GM19395 (cell line): ENCODE measurements around the gene ZNF142.

Source experiments
- ATAC-seq: cut with Tn5 transposase; IDR thresholded peaks from one replicate; pipeline ENCODE4 v1.9.1; 2021; ENCODE audit warnings: mild to moderate bottlenecking, moderate library complexity; ENCODE audit not compliant: unreplicated experiment

The ZNF142 gene

GRCh38 chr2:218658671-218659257 lies 659 bp downstream of the ZNF142 start:
- ATAC-seq = peak; percentile 47

- no peak for ATAC-seq
These were observed 3.7 kb downstream of the ZNF142 start for GRCh38 chr2:218655751-218656150.

DNA sequence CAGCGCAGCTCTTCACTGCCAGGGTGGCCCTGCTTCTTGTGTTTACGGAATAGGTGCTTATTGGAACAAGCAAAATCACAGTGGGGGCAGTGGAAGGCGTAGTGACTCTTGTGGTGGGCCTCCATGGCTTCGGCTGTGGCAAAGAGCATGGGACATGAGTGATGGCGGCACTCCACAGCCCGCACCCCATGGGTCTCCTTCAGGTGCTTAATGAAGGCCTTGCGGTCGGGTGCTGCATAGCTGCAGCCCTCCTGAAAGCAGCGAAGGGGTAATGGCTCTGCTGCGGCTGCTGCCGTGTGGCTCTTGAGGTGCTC lies 10.7 kb downstream of the ZNF142 start:
- ATAC-seq = no peak

- ATAC-seq = no peak
These were observed 11.2 kb downstream of the ZNF142 start for GRCh38 chr2:218648088-218648786.

GRCh38 chr2:218645126-218645525 lies 14.3 kb downstream of the ZNF142 start:
- ATAC-seq = no peak

DNA sequence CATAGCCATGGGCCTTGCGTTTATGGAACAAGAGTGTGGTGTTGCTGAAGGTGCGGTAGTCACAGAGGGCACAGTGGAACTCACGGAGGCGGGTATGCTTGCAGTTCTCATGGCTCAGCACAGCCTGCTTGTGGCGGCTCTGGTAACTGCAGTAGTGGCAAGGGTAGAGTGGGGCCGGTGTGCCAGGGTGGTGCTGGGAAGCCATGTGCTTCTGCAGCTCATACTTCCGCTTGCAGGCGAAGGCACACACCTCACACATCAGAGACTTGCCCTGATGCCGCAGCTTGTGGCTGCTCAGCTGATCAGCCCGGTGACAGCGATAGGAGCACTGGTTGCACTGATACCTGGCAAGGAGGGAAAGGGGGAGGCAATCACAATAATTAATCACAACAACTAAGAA lies 14.7 kb downstream of the ZNF142 start:
- ATAC-seq = no peak

DNA sequence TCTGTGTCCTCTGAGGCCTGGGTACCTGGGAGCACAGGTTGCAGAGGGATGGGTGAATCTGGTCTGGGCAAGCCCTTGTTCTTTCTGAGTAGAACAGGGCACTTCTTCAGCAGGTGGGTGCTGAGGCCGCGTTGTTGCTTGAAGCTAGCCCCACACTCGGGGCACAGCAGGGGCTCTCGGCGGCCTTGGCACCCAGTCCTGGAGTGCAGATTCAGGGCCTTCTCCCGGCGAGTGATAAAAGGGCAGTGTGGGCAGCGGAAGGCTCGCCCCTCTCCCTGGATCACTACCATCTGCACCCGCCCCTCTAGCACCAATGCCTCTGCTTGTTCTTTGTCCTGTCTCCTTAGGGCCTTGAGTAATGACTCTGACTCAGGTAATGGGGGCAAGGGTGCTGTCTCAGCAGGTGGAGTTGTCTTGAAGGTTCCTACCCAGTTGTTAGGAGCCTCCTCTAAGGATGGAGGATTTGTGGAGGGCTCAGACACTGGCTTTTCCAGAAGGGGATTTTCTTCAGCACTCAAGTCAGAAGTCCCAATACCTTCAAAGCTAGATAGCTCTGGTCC lies 15.6 kb downstream of the ZNF142 start:
- no peak for ATAC-seq

- ATAC-seq = no peak
These were observed 16.6 kb downstream of the ZNF142 start for GRCh38 chr2:218642786-218643185.

DNA sequence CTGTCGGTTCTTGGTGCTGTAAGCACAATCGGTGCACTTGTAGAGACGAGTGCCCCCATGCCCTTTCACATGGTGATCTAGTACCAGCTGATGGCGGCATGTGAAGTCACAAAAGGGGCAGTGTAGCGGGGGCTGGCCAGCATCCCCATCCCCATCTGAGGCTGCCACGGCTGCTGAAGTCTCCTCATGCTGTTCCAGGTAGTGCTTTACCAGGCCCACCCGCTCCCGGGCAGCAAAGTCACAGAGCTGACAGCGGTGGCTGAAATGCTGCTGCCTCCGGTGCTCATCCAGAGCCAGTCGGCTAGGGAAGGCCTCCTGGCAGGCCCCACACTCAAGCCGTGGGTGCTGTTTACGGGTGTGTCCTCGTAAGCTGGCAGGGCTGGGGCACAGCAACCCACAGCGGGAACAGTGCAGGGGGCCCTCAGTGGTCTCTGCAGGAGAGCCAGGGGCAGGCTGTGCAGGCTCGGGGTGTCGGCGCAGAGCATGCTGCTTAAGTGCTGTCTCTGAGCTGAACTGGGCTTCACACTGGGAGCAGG lies 17.2 kb downstream of the ZNF142 start:
- no peak for ATAC-seq

GRCh38 chr2:218638372-218638771 lies 21.1 kb downstream of the ZNF142 start:
- ATAC-seq = no peak

DNA sequence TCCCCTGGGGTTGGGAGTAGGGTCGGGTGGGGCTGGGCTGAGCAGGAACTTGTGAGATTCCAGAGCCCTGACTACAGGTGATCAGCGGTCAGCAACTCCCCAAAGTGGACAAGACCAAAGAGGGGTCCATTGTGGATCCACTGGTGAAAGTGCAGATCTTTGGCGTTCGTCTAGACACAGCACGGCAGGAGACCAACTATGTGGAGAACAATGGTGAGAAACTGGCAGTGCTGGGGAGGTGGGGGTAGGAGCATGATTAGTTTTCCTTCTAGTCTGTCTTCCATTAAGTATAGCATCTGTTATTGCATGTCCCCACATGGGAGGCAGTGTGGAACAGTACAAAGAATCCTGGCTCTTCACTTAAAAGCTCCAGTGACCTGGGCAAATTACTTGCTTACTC lies 23.7 kb downstream of the ZNF142 start:
- no peak for ATAC-seq

DNA sequence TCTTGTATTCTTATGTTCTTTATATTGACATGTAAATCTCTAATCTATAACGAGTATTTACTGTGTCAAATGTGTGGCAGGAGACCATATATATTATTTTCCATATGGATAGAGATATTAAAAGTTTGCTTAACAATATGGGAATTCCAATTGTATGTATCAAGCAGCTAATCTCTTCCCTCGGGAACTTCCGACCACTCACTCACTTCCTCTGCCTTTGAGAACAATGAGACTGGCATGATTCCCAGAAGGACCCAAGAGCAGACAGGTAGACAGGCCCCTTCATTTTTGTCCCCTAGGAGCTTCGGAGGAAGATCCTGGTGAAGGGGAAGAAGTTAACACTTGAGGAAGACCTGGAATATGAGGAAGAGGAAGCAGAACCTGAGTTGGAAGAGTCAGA lies 27.6 kb downstream of the ZNF142 start:
- no peak for ATAC-seq

DNA sequence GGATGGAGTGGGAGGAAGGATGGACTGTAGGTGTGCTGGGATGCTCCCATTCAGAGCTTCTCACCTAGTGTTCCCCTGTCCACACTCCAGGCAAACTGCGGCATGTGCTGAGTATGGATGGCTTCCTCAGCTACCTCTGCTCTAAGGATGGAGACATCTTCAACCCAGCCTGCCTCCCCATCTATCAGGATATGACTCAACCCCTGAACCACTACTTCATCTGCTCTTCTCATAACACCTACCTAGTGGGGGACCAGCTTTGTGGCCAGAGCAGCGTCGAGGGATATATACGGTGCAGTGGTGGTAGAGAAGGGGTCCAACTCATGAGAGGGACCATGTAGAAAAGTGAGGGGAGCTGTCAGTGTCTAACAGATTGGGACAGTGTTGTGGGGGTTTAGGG lies 31.5 kb downstream of the ZNF142 start:
- no peak for ATAC-seq

- no peak for ATAC-seq
These were observed 33.1 kb downstream of the ZNF142 start for GRCh38 chr2:218626369-218626768.

GRCh38 chr2:218623366-218623705 lies 36.1 kb downstream of the ZNF142 start:
- no peak for ATAC-seq

DNA sequence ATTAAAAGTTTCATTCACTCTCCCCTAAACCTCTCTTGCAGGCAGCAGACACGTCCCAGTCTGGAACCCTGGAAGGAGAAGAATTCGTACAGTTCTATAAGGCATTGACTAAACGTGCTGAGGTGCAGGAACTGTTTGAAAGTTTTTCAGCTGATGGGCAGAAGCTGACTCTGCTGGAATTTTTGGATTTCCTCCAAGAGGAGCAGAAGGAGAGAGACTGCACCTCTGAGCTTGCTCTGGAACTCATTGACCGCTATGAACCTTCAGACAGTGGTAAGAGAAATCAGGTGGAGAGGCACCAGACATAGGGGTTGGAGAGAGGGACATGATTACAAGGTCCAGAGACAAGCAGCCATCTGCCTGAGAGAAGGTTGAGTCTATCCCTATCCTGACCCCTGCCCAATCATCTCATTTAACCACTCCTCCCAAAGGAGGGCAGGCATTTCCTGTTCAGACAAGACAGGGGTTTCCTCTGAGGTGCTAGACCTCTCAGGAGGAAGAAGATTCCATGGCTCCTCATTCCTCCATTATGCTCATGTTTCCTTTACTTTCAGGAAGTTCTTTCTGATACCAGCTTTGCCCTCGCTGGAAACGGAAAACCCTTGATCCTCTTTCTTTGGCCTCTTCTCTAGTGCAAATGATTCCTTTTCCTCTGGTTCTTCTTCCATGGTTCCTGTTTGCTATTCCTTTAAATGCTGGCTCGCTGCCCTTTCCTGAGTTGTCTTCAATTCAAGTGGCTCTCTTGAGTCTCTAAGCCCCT lies 36.6 kb downstream of the ZNF142 start:
- ATAC-seq = no peak

- no peak for ATAC-seq
These were observed 38.4 kb downstream of the ZNF142 start for GRCh38 chr2:218621007-218621406.

- ATAC-seq = no peak
These were observed 41.1 kb downstream of the ZNF142 start for GRCh38 chr2:218618102-218618860.

DNA sequence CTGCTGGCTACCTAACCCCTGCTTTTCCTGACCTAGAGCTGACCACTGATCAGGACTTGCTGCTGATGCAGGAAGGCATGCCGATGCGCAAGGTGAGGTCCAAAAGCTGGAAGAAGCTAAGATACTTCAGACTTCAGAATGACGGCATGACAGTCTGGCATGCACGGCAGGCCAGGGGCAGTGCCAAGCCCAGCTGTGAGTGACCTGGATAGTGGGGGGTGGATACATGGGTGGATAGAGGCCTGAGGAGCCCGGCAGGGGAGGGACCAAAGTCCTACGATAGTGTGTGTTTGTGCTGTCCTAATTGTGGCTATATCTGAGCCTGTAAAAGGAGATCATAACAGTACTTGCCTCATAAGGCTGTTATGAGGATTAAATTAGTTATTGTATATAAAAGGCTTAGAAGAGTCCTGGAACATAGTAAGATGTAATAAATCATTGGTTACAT lies 43.5 kb downstream of the ZNF142 start:
- ATAC-seq = no peak

DNA sequence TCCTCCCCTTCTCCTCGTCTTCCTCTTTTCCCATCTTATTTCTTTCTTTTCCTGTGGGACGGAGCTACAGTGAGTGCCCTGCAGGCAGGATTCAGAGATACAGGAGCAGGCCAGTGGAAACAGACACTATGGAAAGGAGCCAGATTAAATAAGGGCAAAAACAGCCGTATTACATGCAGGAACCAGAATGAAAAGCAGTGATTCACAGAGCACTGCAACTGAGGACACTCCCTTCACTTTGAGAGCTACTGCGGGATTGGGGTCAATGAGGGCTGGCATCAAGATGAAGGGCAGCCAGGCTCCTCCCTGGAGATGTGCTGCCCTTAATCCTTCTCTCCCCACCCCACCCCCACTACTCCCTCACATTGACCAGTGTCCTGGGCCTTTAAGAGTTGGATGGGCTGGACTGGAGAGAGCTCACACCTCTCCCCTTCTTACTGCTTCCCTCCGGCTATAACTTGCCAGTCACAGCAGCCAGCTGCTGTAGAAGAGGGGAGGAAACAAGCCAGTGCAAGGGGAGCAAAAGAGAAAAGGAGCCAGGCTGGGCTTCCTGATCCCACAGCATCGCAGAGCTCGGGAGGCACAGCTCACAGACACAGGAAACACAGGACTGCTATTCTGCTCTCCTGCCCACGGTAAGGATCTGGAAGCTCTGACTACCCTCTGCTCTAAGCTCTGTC lies 51.8 kb downstream of the ZNF142 start, which contains the start of gene PLCD4:
TSS of gene PLCD4 (plus strand) at position 464 of the 680 bp plus-strand sequence. CDS start 7,841 bp downstream, outside the sequence.
- no peak for ATAC-seq
